ENCODE results near the gene EDAR. TPM values are rescaled to one million over a fixed set of nuclear protein-coding genes. Genes with fewer than 3 reads are reported as not detected.

EDAR gene
- total RNA-seq, 5 donors from 2014 or later (not counting 1 experiment from before 2014, with no cell fraction given) = 5.2 to 15.6 (median 7.4) TPM

GRCh38 chr2:108937367-108938017 is 51.5 kb downstream of the EDAR start:
- DNase-seq (no peak), ATAC-seq (replicated peaks in 1 of 4) (no peak)
- Mint-ChIP-seq H3K4me1 (peaks cover 21 to 50% (median 47%) of the 10 kb centered on the region in 3 donors), H3K27me3 (no peaks in the 10 kb centered on the region), H3K36me3 (no peaks in the 10 kb centered on the region), H3K4me3 (peak overlapping the region in 1 of 3 donors; percentile 0), H3K9me3 (no peaks in the 10 kb centered on the region), H3K27ac (peak overlapping the region in 1 of 2 donors; percentile 0)
- Histone ChIP-seq H3K4me1 (ENCODE audit: control insufficient read depth in 1 of 2, extremely low read depth in 1 of 2, insufficient read depth in 2 of 2, low read length in 2 of 2) (peaks cover 11 to 13% of the 10 kb centered on the region in 2 experiments), H3K9me3 (no peaks in the 10 kb centered on the region), H3K36me3 (ENCODE audit: control insufficient read depth in 2 of 2, extremely low read depth in 1 of 2, insufficient read depth in 1 of 2, low read length in 1 of 2) (peaks cover 0 to 6% of the 10 kb centered on the region in 2 donors), H3K4me3 (ENCODE audit: control insufficient read depth in 1 of 2, extremely low read depth in 1 of 2, low read length in 1 of 2) (no peak overlapping the region), H3K27ac (ENCODE audit: low read length) (no peak overlapping the region), H3K27me3 (replicated peaks in 1 of 2; ENCODE audit: control insufficient read depth in 2 of 2, extremely low read depth in 1 of 2, insufficient read depth in 2 of 2, low read length in 1 of 2) (peaks cover 0 to 6% of the 10 kb centered on the region in 2 experiments)
- ChIA-PET CTCF (no interaction called here), POLR2A (no interaction called here)
- 83% methylated on average over 2 of the region's 5 CpGs for WGBS (ENCODE audit: insufficient coverage)

GRCh38 chr2:108936866-108937265 is 52.2 kb downstream of the EDAR start:
- Histone ChIP-seq H3K9me3 (no peaks in the 10 kb centered on the region), H3K4me3 (ENCODE audit: control insufficient read depth in 1 of 2, extremely low read depth in 1 of 2, low read length in 1 of 2) (no peak overlapping the region), H3K4me1 (ENCODE audit: control insufficient read depth in 1 of 2, extremely low read depth in 1 of 2, insufficient read depth in 2 of 2, low read length in 2 of 2) (peaks cover 11 to 13% of the 10 kb centered on the region in 2 experiments), H3K27ac (ENCODE audit: low read length) (no peak overlapping the region), H3K27me3 (replicated peaks in 1 of 2; ENCODE audit: control insufficient read depth in 2 of 2, extremely low read depth in 1 of 2, insufficient read depth in 2 of 2, low read length in 1 of 2) (peaks cover 0 to 6% of the 10 kb centered on the region in 2 experiments), H3K36me3 (ENCODE audit: control insufficient read depth in 2 of 2, extremely low read depth in 1 of 2, insufficient read depth in 1 of 2, low read length in 1 of 2) (peaks cover 0 to 6% of the 10 kb centered on the region in 2 donors)
- Mint-ChIP-seq H3K36me3 (no peaks in the 10 kb centered on the region), H3K4me1 (peaks cover 21 to 49% (median 47%) of the 10 kb centered on the region in 3 donors), H3K9me3 (no peaks in the 10 kb centered on the region), H3K27me3 (no peaks in the 10 kb centered on the region), H3K27ac (no peak overlapping the region), H3K4me3 (no peak overlapping the region)
- CTCF ChIA-PET = no interaction called here
- POLR2A ChIA-PET = no interaction called here
- 94% methylated on average over 4 of the region's 7 CpGs for WGBS (ENCODE audit: insufficient coverage)
- no peak for ATAC-seq (replicated peaks in 1 of 4)
- DNase-seq = no peak

- DNase-seq (no peak), ATAC-seq (replicated peaks in 1 of 4) (no peak)
- Histone ChIP-seq H3K36me3 (ENCODE audit: control insufficient read depth in 2 of 2, extremely low read depth in 1 of 2, insufficient read depth in 1 of 2, low read length in 1 of 2) (peaks cover 0 to 6% of the 10 kb centered on the region in 2 donors), H3K4me1 (ENCODE audit: control insufficient read depth in 1 of 2, extremely low read depth in 1 of 2, insufficient read depth in 2 of 2, low read length in 2 of 2) (peaks cover 11 to 13% of the 10 kb centered on the region in 2 experiments), H3K27ac (ENCODE audit: low read length) (no peak overlapping the region), H3K9me3 (no peaks in the 10 kb centered on the region), H3K4me3 (ENCODE audit: control insufficient read depth in 1 of 2, extremely low read depth in 1 of 2, low read length in 1 of 2) (no peak overlapping the region), H3K27me3 (replicated peaks in 1 of 2; ENCODE audit: control insufficient read depth in 2 of 2, extremely low read depth in 1 of 2, insufficient read depth in 2 of 2, low read length in 1 of 2) (peaks cover 0 to 1% of the 10 kb centered on the region in 2 experiments)
- H3K36me3 Mint-ChIP-seq = no peaks in the 10 kb centered on the region
- WGBS (ENCODE audit: insufficient coverage) = 90% methylated on average over 13 of the region's 17 CpGs
- no peak overlapping the region for H3K27ac Mint-ChIP-seq
- H3K9me3 Mint-ChIP-seq = no peaks in the 10 kb centered on the region
- H3K27me3 Mint-ChIP-seq = no peaks in the 10 kb centered on the region
- H3K4me1 Mint-ChIP-seq = peaks cover 21 to 51% (median 46%) of the 10 kb centered on the region in 3 donors
- H3K4me3 Mint-ChIP-seq = no peak overlapping the region
- ChIA-PET CTCF (no interaction called here), POLR2A (no interaction called here)
Observed at GRCh38 chr2:108936076-108936864, 52.8 kb downstream of the EDAR start.

GRCh38 chr2:108935271-108935741 is 53.7 kb downstream of the EDAR start:
- H3K27me3 Mint-ChIP-seq = no peaks in the 10 kb centered on the region
- H3K4me1 Mint-ChIP-seq = peaks cover 22 to 51% (median 39%) of the 10 kb centered on the region in 3 donors
- peaks cover 11 to 13% of the 10 kb centered on the region in 2 experiments for H3K4me1 ChIP-seq (ENCODE audit: control insufficient read depth in 1 of 2, extremely low read depth in 1 of 2, insufficient read depth in 2 of 2, low read length in 2 of 2)
- H3K36me3 Mint-ChIP-seq = no peaks in the 10 kb centered on the region
- ATAC-seq (replicated peaks in 1 of 4) (no peak), DNase-seq (no peak)
- H3K27ac ChIP-seq (ENCODE audit: low read length) = no peak overlapping the region
- no peak overlapping the region for H3K4me3 ChIP-seq (ENCODE audit: control insufficient read depth in 1 of 2, extremely low read depth in 1 of 2, low read length in 1 of 2)
- CTCF ChIA-PET = no interaction called here
- POLR2A ChIA-PET = no interaction called here
- 100% methylated on average over 2 of the region's 5 CpGs for WGBS (ENCODE audit: insufficient coverage)
- H3K27ac Mint-ChIP-seq = no peak overlapping the region
- H3K9me3 ChIP-seq = no peaks in the 10 kb centered on the region
- peaks cover 0 to under 1% of the 10 kb centered on the region in 2 experiments for H3K27me3 ChIP-seq (replicated peaks in 1 of 2; ENCODE audit: control insufficient read depth in 2 of 2, extremely low read depth in 1 of 2, insufficient read depth in 2 of 2, low read length in 1 of 2)
- no peaks in the 10 kb centered on the region for H3K9me3 Mint-ChIP-seq
- no peak overlapping the region for H3K4me3 Mint-ChIP-seq
- H3K36me3 ChIP-seq (ENCODE audit: control insufficient read depth in 2 of 2, extremely low read depth in 1 of 2, insufficient read depth in 1 of 2, low read length in 1 of 2) = peaks cover 0 to 6% of the 10 kb centered on the region in 2 donors

GRCh38 chr2:108934583-108935245 is 54.3 kb downstream of the EDAR start:
- peaks cover 22 to 49% (median 36%) of the 10 kb centered on the region in 3 donors for H3K4me1 Mint-ChIP-seq
- no peak overlapping the region for H3K27ac Mint-ChIP-seq
- no peaks in the 10 kb centered on the region for H3K36me3 Mint-ChIP-seq

GRCh38 chr2:108934151-108934550 is 54.9 kb downstream of the EDAR start:
- POLR2A ChIA-PET = no interaction called here
- Mint-ChIP-seq H3K27ac (peak overlapping the region in 1 of 2 donors; percentile 30), H3K36me3 (no peaks in the 10 kb centered on the region), H3K27me3 (no peaks in the 10 kb centered on the region), H3K9me3 (no peaks in the 10 kb centered on the region), H3K4me3 (no peak overlapping the region), H3K4me1 (peaks cover 20 to 45% (median 35%) of the 10 kb centered on the region in 3 donors)
- ATAC-seq (replicated peaks in 1 of 4) (no peak), DNase-seq (no peak)
- Histone ChIP-seq H3K4me1 (ENCODE audit: control insufficient read depth in 1 of 2, extremely low read depth in 1 of 2, insufficient read depth in 2 of 2, low read length in 2 of 2) (peaks cover 11 to 13% of the 10 kb centered on the region in 2 experiments), H3K4me3 (ENCODE audit: control insufficient read depth in 1 of 2, extremely low read depth in 1 of 2, low read length in 1 of 2) (no peak overlapping the region), H3K9me3 (no peaks in the 10 kb centered on the region), H3K27ac (ENCODE audit: low read length) (no peak overlapping the region), H3K27me3 (replicated peaks in 1 of 2; ENCODE audit: control insufficient read depth in 2 of 2, extremely low read depth in 1 of 2, insufficient read depth in 2 of 2, low read length in 1 of 2) (peaks cover 0 to 10% of the 10 kb centered on the region in 2 experiments), H3K36me3 (ENCODE audit: control insufficient read depth in 2 of 2, extremely low read depth in 1 of 2, insufficient read depth in 1 of 2, low read length in 1 of 2) (peaks cover 0 to 6% of the 10 kb centered on the region in 2 donors)
- 65% methylated on average over 6 of the region's 7 CpGs for WGBS (ENCODE audit: insufficient coverage)
- CTCF ChIA-PET = no interaction called here

More at GRCh38 chr2:108934583-108935245, 54.3 kb downstream of the EDAR start:
- no peak overlapping the region for H3K4me3 Mint-ChIP-seq
- Histone ChIP-seq H3K4me1 (ENCODE audit: control insufficient read depth in 1 of 2, extremely low read depth in 1 of 2, insufficient read depth in 2 of 2, low read length in 2 of 2) (peaks cover 11 to 13% of the 10 kb centered on the region in 2 experiments), H3K36me3 (ENCODE audit: control insufficient read depth in 2 of 2, extremely low read depth in 1 of 2, insufficient read depth in 1 of 2, low read length in 1 of 2) (peaks cover 0 to 6% of the 10 kb centered on the region in 2 donors), H3K9me3 (no peaks in the 10 kb centered on the region), H3K27ac (ENCODE audit: low read length) (no peak overlapping the region), H3K27me3 (replicated peaks in 1 of 2; ENCODE audit: control insufficient read depth in 2 of 2, extremely low read depth in 1 of 2, insufficient read depth in 2 of 2, low read length in 1 of 2) (peaks cover 0 to 6% of the 10 kb centered on the region in 2 experiments), H3K4me3 (ENCODE audit: control insufficient read depth in 1 of 2, extremely low read depth in 1 of 2, low read length in 1 of 2) (no peak overlapping the region)
- WGBS (ENCODE audit: insufficient coverage) = 90% methylated on average over 7 of the region's 14 CpGs
- H3K27me3 Mint-ChIP-seq = no peaks in the 10 kb centered on the region
- no peak for DNase-seq
- H3K9me3 Mint-ChIP-seq = no peaks in the 10 kb centered on the region
- ATAC-seq (replicated peaks in 1 of 4) = no peak
- CTCF ChIA-PET = no interaction called here
- POLR2A ChIA-PET = no interaction called here
